Liver (tissue), 9 donors: ENCODE data around the gene FLNA. TPM values are rescaled to one million over a fixed set of nuclear protein-coding genes. Genes with fewer than 3 reads are reported as not detected.
A peak's percentile ranks its signal among the peaks of the same experiment; 100 is the strongest.

ENCODE experiments used
- DNase-seq: peaks from one replicate; pipeline ENCODE4 v3.0.0-alpha.2; 2017; ENCODE audit warnings: low spot score
- H3K27ac ChIP-seq, 2 donors: one replicate each; pipeline ENCODE4 v1.7.0; 2013; ENCODE audit warnings: inconsistent platforms in 2 of 2, low read length in 2 of 2, control low read depth in 1 of 2, low read depth in 1 of 2, mild to moderate bottlenecking in 1 of 2
- H3K27me3 ChIP-seq, 4 donors: one replicate each; pipeline versions ENCODE4 v1.6.1 to v1.7.0; 2013; ENCODE audit warnings: low read length in 3 of 4, inconsistent platforms in 1 of 4, mild to moderate bottlenecking in 1 of 4, moderate library complexity in 1 of 4; ENCODE audit not compliant: control insufficient read depth in 4 of 4, insufficient read depth in 4 of 4
- H3K36me3 ChIP-seq, 4 donors: one replicate each; pipeline versions ENCODE4 v1.6.1 to v1.7.0; 2013; ENCODE audit warnings: low read length in 3 of 4, mild to moderate bottlenecking in 3 of 4, low read depth in 1 of 4, moderate library complexity in 1 of 4; ENCODE audit not compliant: control insufficient read depth in 4 of 4, insufficient read depth in 3 of 4
- H3K4me1 ChIP-seq, 4 donors: one replicate each; pipeline versions ENCODE4 v1.6.1 to v1.7.0; 2013; ENCODE audit warnings: low read length in 3 of 4, mild to moderate bottlenecking in 3 of 4, moderate library complexity in 1 of 4; ENCODE audit not compliant: control insufficient read depth in 4 of 4, insufficient read depth in 4 of 4
- H3K4me3 ChIP-seq, 3 donors: one replicate each; pipeline versions ENCODE4 v1.6.1 to v1.7.0; 2013; ENCODE audit warnings: low read length in 3 of 3, control low read depth in 1 of 3, low read depth in 1 of 3, mild to moderate bottlenecking in 1 of 3
- H3K9ac ChIP-seq, 2 donors: one replicate each; pipeline ENCODE4 v1.7.0; 2013; ENCODE audit warnings: low read length in 2 of 2, mild to moderate bottlenecking in 2 of 2, moderate library complexity in 2 of 2, control low read depth in 1 of 2, low read depth in 1 of 2
- H3K9me3 ChIP-seq, 4 donors: one replicate each; pipeline versions ENCODE4 v1.6.1 to v1.7.0; 2013; ENCODE audit warnings: low read length in 3 of 4; ENCODE audit not compliant: control insufficient read depth in 4 of 4
- ATF3 ChIP-seq: IDR thresholded peaks from 2 replicates; pipeline ENCODE4 v1.6.1; 2016; ENCODE audit warnings: antibody characterized with exemption
- CTCF ChIP-seq: fragments of 150-350 bp; IDR thresholded peaks from 2 replicates; pipeline ENCODE4 v1.5.1; 2017; ENCODE audit warnings: improper control_type of control experiment, low read depth, low read length; ENCODE audit not compliant: missing input control
- EGR1 ChIP-seq, 2 donors: IDR thresholded peaks; 2 replicates each; pipeline ENCODE4 v1.6.1; 2016 to 2018; ENCODE audit warnings: antibody characterized with exemption in 2 of 2, low read depth in 2 of 2
- FOXA1 ChIP-seq: IDR thresholded peaks from 2 replicates; pipeline ENCODE4 v1.6.1; 2016; ENCODE audit warnings: antibody characterized with exemption
- FOXA2 ChIP-seq: IDR thresholded peaks from 2 replicates; pipeline ENCODE4 v1.6.1; 2016; ENCODE audit warnings: antibody characterized with exemption
- GABPA ChIP-seq, 2 donors: IDR thresholded peaks in 1 of 2; conservative IDR thresholded peaks in 1 of 2; 2 replicates each; pipeline ENCODE4 v1.6.1; 2016; ENCODE audit warnings: antibody characterized with exemption in 2 of 2, mild to moderate bottlenecking in 1 of 2, moderate library complexity in 1 of 2
- HNF4A ChIP-seq, 2 donors: conservative IDR thresholded peaks; 2 replicates each; pipeline ENCODE4 v1.6.1; 2016; ENCODE audit warnings: antibody characterized with exemption in 2 of 2, mild to moderate bottlenecking in 2 of 2
- HNF4G ChIP-seq: IDR thresholded peaks from 2 replicates; pipeline ENCODE4 v1.6.1; 2016; ENCODE audit warnings: antibody characterized with exemption
- JUND ChIP-seq, 2 donors: IDR thresholded peaks; 2 replicates each; pipeline ENCODE4 v1.6.1; 2016; ENCODE audit warnings: antibody characterized with exemption in 2 of 2
- MAX ChIP-seq: IDR thresholded peaks from 2 replicates; pipeline ENCODE4 v1.6.1; 2016; ENCODE audit warnings: antibody characterized with exemption
- NR2F2 ChIP-seq: IDR thresholded peaks from 2 replicates; pipeline ENCODE4 v1.6.1; 2016; ENCODE audit warnings: antibody characterized with exemption
- RAD21 ChIP-seq, 2 donors: IDR thresholded peaks; 2 replicates each; pipeline ENCODE4 v1.6.1; 2016; ENCODE audit warnings: antibody characterized with exemption in 2 of 2, mild to moderate bottlenecking in 2 of 2
- REST ChIP-seq: IDR thresholded peaks from 2 replicates; pipeline ENCODE4 v1.6.1; 2016; ENCODE audit warnings: antibody characterized with exemption, mild to moderate bottlenecking
- RXRA ChIP-seq, 2 donors: IDR thresholded peaks; 2 replicates each; pipeline ENCODE4 v1.6.1; 2017 to 2018; ENCODE audit warnings: antibody characterized with exemption in 2 of 2, mild to moderate bottlenecking in 1 of 2
- SP1 ChIP-seq: IDR thresholded peaks from 2 replicates; pipeline ENCODE4 v1.6.1; 2018; ENCODE audit warnings: antibody characterized with exemption, mild to moderate bottlenecking
- TAF1 ChIP-seq: conservative IDR thresholded peaks from 2 replicates; pipeline ENCODE4 v1.6.1; 2016; ENCODE audit warnings: antibody characterized with exemption, mild to moderate bottlenecking
- YY1 ChIP-seq: IDR thresholded peaks from 2 replicates; pipeline ENCODE4 v1.6.1; 2016; ENCODE audit warnings: antibody characterized with exemption, mild to moderate bottlenecking
- ZBTB33 ChIP-seq: IDR thresholded peaks from 2 replicates; pipeline ENCODE4 v1.6.1; 2016; ENCODE audit warnings: antibody characterized with exemption
- WGBS: extraction: QIAGEN DNeasy Blood & Tissue Kit; methylation state at CpG from one replicate; pipeline ENCODE4 v1.1.7; 2013; 5-methylcytosine and 5-hydroxymethylcytosine counted together
- polyA plus RNA-seq, 2 donors: library from polyadenylated mRNA; stranded (reverse) in 1 of 2; unstranded in 1 of 2; fragments of 200-250 nt in 1 of 2; fragments of >200 nt in 1 of 2; fragmentation: Nextera tagmentation in 1 of 2; extraction: Ambion mirVana in 1 of 2; gene quantifications; one replicate each; pipeline versions ENCODE4 v1.2.1 to v1.2.3, GENCODE V29; 2013 to 2015
- total RNA-seq, 2 donors: library from RNA; depleted of rRNA; stranded (reverse); fragments of >200 nt; gene quantifications; one replicate each; pipeline ENCODE4 v1.2.3, GENCODE V29; 2014
- donor health status: healthy.
- donor health status: healthy.
- donor health status: healthy.
- donor health status: healthy.
- donor health status: healthy.

FLNA gene
- total and polyA plus RNA-seq, 4 donors, result 23.4 to 152 (median 118) TPM

GRCh38 chrX:154371789-154372300 lies 2.6 kb downstream of the FLNA start:
- Histone ChIP-seq H3K36me3 (no peaks in the 10 kb centered on the region), H3K27me3 (no peaks in the 10 kb centered on the region), H3K4me1 (peaks cover 9 to 27% (median 12%) of the 10 kb centered on the region in 4 donors), H3K9me3 (no peaks in the 10 kb centered on the region), H3K27ac (peak overlapping the region in 1 of 2 donors; percentile 35), H3K4me3 (peak overlapping the region in 1 of 3 donors; percentile 39), H3K9ac (no peak overlapping the region)
- TF ChIP-seq SP1, result no peak
- 17% methylated on average over 43 of the region's 43 CpGs for whole genome bisulfite sequencing
- no peak for DNase-seq

GRCh38 chrX:154371017-154371788 lies 3.2 kb downstream of the FLNA start:
- WGBS, result under 1% methylated on average over 77 of the region's 77 CpGs
- Histone ChIP-seq H3K27me3 (no peaks in the 10 kb centered on the region), H3K4me1 (peaks cover 10 to 30% (median 17%) of the 10 kb centered on the region in 4 donors), H3K27ac (peak overlapping the region; percentile 59 to 69), H3K36me3 (no peaks in the 10 kb centered on the region), H3K4me3 (peak overlapping the region; percentile 41 to 71 (median 69)), H3K9me3 (no peaks in the 10 kb centered on the region), H3K9ac (no peak overlapping the region)
- TF ChIP-seq YY1, result peak; percentile 61
- peak; percentile 25 for TF ChIP-seq SP1
- TF ChIP-seq EGR1 (IDR thresholded peaks at IDR 0.05; ENCODE audit: low read depth in 2 of 2), result peak in 1 of 2 donors; percentile 18
- TF ChIP-seq HNF4A (conservative IDR thresholded peaks at IDR 0.05), result no peak
- peak; percentile 30 for TF ChIP-seq TAF1
- no peak for TF ChIP-seq FOXA2
- no peak for TF ChIP-seq GABPA (IDR thresholded peaks at IDR 0.05 in 1 of 2, conservative IDR thresholded peaks at IDR 0.05 in 1 of 2)
- TF ChIP-seq JUND (IDR thresholded peaks at IDR 0.05), result no peak
- TF ChIP-seq ZBTB33, result no peak
- TF ChIP-seq REST, result peak; percentile 32
- TF ChIP-seq NR2F2, result no peak
- no peak for TF ChIP-seq FOXA1
- no peak for TF ChIP-seq CTCF
- TF ChIP-seq HNF4G, result no peak
- no peak for TF ChIP-seq ATF3
- no peak for TF ChIP-seq RXRA (IDR thresholded peaks at IDR 0.05)
- peak in 1 of 2 donors; percentile 6 for TF ChIP-seq RAD21 (IDR thresholded peaks at IDR 0.05)
- peak; percentile 98 for TF ChIP-seq MAX
- peak; percentile 76 for DNase-seq
